ENCODE measurements around the gene GHITM. TPM values are rescaled to one million over a fixed set of nuclear protein-coding genes. Genes with fewer than 3 reads are reported as not detected.

Gene GHITM
- total and polyA plus RNA-seq, 2 of the 4 experiments (the other 2 are of a cell fraction), result 103 to 185 TPM

GRCh38 chr10:84117686-84118394 lies 21.5 kb upstream of the GHITM start:
- Histone ChIP-seq H3K9me3 (ENCODE audit: control insufficient read depth, insufficient read depth, low read length) (no peaks in the 10 kb centered on the region), H3K9me1 (ENCODE audit: insufficient read depth, low read length) (no peaks in the 10 kb centered on the region), H2AFZ (replicated peaks; ENCODE audit: low read length, poor library complexity) (no peak overlapping the region), H3K79me1 (ENCODE audit: low read depth in 1 of 2, low read length in 2 of 2) (no peaks in the 10 kb centered on the region), H3K4me2 (ENCODE audit: low read depth, low read length) (no peak overlapping the region), H2BK15ac (ENCODE audit: low read depth, low read length) (no peak overlapping the region), H2AK9ac (replicated peaks; ENCODE audit: low read depth, low read length, poor library complexity) (no peak overlapping the region), H3K27ac (ENCODE audit: insufficient read depth, low read length) (no peak overlapping the region), H3K18ac (ENCODE audit: low read depth, low read length) (no peak overlapping the region), H3K27me3 (ENCODE audit: control insufficient read depth, insufficient read depth, low read length) (no peaks in the 10 kb centered on the region), H3K9ac (ENCODE audit: low read depth, low read length) (no peak overlapping the region), H4K5ac (ENCODE audit: low read depth, low read length) (no peak overlapping the region), H4K8ac (ENCODE audit: low read depth in 2 of 2, low read length in 2 of 2) (no peak overlapping the region), H3K4me1 (ENCODE audit: control insufficient read depth, insufficient read depth, low read length) (no peaks in the 10 kb centered on the region), H3K4me3 (ENCODE audit: insufficient read depth, low read depth, low read length) (no peak overlapping the region), H4K91ac (ENCODE audit: insufficient read depth, low read depth, low read length) (no peak overlapping the region), H2AK5ac (ENCODE audit: low read depth, low read length) (no peak overlapping the region), H3K36me3 (ENCODE audit: control insufficient read depth, insufficient read depth, low read length) (no peaks in the 10 kb centered on the region), H3K14ac (replicated peaks; ENCODE audit: low read depth, low read length) (no peak overlapping the region), H3K56ac (ENCODE audit: extremely low read depth, insufficient read depth, low read length) (no peak overlapping the region), H3K4ac (ENCODE audit: low read depth, low read length) (no peak overlapping the region), H4K20me1 (ENCODE audit: insufficient read depth, low read length) (no peaks in the 10 kb centered on the region), H2BK20ac (ENCODE audit: low read depth, low read length) (no peak overlapping the region), H3K23ac (ENCODE audit: low read depth, low read length) (no peak overlapping the region), H2BK120ac (ENCODE audit: low read depth, low read length) (no peak overlapping the region), H2BK5ac (ENCODE audit: low read depth, low read length, poor library complexity, severe bottlenecking) (no peak overlapping the region)
- dilution Hi-C loops (cut with HindIII; ENCODE audit: low sequenced_read_pairs, unreplicated experiment), result no loop called here
- POLR2A ChIA-PET (ENCODE audit: unreplicated experiment), result no interaction called here
- no CpG with 5 or more reads among the region's 2 CpGs for WGBS, 2 experiments (ENCODE audit: extremely low coverage in 2 of 2, insufficient read length in 1 of 2)
- ATAC-seq (ENCODE audit: low read depth) (no peak), DNase-seq (no peak)
- intact Hi-C loops (cut with micrococcal nuclease), result no loop called here
- TF ChIP-seq NFE2L2 (IDR thresholded peaks at IDR 0.05; ENCODE audit: low read depth, low read length), result no peak
- no peak for TF ChIP-seq SMC3 (IDR thresholded peaks at IDR 0.05; ENCODE audit: low read depth, low read length)
- no peak for TF ChIP-seq MAZ (IDR thresholded peaks at IDR 0.05; ENCODE audit: borderline replicate concordance, low read depth, low read length)
- no peak for TF ChIP-seq POLR2A (IDR thresholded peaks at IDR 0.05; ENCODE audit: low read depth, low read length)
- TF ChIP-seq CEBPB (IDR thresholded peaks at IDR 0.05; ENCODE audit: low read depth, low read length), result no peak
- no peak for TF ChIP-seq FOS (IDR thresholded peaks at IDR 0.05; ENCODE audit: low read depth, low read length)
- TF ChIP-seq, protein P1, sequence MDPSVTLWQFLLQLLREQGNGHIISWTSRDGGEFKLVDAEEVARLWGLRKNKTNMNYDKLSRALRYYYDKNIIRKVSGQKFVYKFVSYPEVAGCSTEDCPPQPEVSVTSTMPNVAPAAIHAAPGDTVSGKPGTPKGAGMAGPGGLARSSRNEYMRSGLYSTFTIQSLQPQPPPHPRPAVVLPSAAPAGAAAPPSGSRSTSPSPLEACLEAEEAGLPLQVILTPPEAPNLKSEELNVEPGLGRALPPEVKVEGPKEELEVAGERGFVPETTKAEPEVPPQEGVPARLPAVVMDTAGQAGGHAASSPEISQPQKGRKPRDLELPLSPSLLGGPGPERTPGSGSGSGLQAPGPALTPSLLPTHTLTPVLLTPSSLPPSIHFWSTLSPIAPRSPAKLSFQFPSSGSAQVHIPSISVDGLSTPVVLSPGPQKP (IDR thresholded peaks at IDR 0.05; ENCODE audit: borderline replicate concordance, low read depth, low read length), result no peak
- no peak for TF ChIP-seq CTCF (conservative IDR thresholded peaks at IDR 0.05; ENCODE audit: low read depth, low read length)
- in situ Hi-C loops (cut with MboI; ENCODE audit: low sequenced_read_pairs), result no loop called here
- CTCF ChIA-PET, result no interaction called here
- BruUV-seq (replicated peaks), result no TSS peak
